Epithelial cell of prostate (primary cell): Measurements from ENCODE around the gene TRIM61.
"Not testable (repeated sequence)": the region's sequence is repeated elsewhere in the genome, so short reads cannot be mapped to it uniquely, and the experiment has no call there.

Experiments
- DNase-seq: peaks from one replicate; pipeline ENCODE4 v3.0.0-alpha.2; 2011; ENCODE audit warnings: low read depth, low spot score
- H3K27ac ChIP-seq: fragments of 450-650 bp; 2 replicates; pipeline ENCODE4 v1.5.1; 2017; ENCODE audit warnings: mild to moderate bottlenecking

Gene TRIM61

DNA sequence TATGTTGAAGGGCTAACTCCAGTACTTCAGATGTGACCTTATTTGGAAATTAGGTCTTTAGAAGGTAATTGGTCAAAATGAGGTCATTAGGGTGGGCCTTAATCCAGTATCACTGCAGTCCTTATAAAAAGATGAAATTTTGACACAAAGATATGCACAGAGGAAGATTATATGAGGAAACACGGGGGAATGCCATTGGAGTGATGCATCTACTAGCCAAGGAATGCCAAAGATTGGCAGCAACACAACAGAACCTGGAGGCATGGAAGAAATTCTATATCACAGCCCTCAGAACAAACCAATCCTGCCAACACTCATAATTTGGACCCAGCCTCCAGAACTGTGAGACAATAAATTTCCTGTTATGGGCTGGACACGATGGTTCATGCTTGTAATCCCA is 17.6 kb downstream of the TRIM61 start:
- DNase-seq, result peak; percentile 8
- peak overlapping the region; percentile 64 for H3K27ac ChIP-seq

DNA sequence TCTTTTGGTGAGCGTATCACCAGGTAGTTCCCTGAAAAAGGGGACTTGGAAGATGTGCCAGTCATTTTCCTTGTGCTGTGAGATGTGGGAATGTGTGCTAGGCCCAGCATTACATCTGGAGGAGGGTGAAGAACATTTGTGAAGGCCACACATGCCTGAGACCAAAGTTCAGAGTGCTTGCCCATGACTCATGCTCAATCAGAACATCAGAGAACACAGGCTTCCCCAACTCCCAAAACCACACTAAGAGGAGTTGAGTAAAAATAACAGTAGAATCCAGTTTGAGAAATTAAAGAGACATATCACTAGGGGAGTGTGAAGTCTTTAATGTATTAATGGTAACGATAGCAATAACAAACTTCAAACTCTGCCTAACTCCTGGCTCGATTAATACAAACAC is 18.0 kb downstream of the TRIM61 start:
- not testable (repeated sequence) for DNase-seq
- peak overlapping the region; percentile 64 for H3K27ac ChIP-seq

DNA sequence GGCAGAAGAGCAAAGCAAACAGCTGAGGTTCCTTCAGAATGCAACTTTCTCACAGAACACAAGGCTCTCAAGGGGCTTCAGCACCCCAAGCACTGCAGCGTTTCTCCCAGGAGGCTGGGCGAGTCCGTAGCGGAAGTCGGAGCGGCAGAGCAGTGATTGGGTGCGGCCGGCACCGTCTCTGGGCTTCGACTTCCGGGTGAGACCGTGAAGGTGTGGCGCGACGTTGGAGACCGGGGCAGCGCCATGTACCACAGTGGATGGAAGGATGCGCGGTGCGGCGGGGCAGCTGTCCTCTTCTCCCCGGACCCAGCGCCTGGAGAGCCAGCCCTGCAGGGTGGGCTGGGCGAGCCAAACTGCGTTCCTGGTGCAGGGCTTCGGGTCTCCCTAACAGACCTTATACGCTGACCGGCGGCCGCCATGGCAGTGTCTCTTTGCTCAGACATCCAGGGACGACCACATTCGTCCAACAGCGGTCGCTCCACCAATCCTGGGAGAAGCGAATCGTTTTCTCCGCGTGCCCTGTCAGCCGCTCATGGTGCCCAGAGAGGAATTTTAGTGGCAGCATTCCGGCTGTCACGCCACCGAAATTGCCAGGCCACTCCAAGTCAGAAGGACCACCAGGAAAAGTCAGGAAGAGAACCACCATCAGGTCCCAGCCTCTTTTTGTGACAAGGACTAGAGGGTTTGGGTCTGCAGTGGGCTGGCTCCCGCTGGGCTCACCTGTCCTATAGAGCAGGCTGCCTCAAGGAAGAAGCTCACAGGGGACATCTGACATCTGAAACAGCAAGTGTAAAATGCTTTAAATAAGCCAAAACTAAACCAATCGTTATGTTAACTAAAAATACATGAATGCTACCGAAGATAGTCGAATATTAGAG is 20.5 kb downstream of the TRIM61 start:
- DNase-seq, result peak; percentile 14
- H3K27ac ChIP-seq, result peak overlapping the region; percentile 53

DNA sequence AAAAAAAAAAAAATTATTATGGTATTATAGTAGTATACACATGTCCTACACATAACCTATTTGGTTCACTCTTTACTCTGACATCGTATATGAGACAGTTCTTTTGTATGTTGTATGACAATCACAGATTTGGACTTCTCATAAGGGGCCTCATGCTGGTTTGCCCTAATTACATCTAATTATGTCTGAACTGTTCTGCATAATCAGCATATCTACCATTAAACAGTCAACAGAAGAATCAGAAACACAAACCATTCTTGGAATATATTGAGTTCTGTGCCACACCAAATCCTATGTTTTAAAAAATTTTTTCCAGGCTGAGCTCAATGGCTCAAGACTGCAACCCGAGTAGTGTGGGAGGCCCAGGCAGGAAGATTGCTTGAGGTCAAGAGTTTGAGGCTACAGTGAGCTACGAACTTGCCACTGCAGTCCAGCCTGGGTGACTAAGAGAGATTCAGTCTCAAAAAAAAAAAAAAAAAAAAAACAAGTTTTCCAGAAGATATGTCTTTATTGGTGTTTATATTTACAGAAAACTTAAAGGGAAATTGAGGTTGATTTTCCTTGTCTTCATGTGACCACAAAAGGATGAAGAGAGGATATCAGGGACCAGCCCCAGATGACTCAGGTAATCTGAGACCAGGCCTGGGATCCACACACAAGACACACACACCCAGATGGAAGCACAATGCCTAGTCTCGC is 22.2 kb downstream of the TRIM61 start:
- no peak overlapping the region for H3K27ac ChIP-seq
- no peak for DNase-seq

DNA sequence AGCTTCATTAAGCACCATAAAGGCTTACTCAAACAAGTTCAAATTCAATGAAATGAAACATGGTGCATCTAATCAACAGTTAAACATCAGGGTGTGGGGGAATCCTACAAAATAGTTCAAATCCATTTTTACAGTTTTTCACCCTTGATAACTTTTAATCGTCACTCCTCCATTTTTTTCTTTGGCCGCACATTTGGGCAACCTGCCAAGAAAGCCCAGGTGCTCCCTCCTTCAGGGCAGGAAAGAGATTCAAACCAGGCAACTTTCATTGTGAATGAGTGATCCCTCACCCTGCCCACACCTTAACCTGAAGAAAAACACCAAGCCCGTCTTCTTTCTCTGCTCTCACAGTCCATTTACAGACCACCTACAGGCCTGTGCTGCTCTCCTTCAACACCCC is 24.9 kb downstream of the TRIM61 start:
- DNase-seq, result no peak
- no peak overlapping the region for H3K27ac ChIP-seq

DNA sequence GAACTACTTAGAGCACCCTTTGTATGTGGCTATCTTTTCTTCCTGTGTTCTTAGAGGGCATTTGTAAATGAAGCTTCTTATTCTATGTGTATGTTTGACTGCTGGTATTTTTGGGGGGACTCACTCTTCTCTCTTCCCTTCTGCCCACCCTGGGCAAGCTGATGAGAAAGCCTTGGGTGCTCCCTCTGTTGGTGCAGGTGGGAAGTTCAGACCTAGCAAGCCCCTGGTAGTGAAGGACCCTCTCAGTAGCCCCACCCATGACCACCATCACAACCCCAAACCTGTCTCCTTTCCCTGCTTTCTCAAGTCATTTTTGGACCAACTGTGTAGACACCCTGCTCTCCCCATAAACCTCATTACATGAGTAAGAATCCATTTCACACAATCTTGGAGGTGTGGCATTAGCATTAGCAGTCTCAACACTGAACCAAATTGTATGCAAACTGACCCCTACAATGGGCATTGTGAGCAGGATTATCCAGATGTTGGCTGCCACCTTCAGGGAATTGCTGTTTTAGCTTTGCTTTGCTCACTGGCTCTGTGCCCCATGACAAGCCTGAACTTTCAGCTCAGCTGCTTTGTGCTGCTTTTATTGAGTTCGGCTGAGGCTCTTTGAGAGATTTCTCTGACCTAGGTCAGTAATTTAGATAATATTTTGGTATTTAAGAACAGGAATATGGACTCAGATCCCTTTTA is 27.9 kb downstream of the TRIM61 start:
- H3K27ac ChIP-seq, result no peak overlapping the region
- DNase-seq, result no peak

DNA sequence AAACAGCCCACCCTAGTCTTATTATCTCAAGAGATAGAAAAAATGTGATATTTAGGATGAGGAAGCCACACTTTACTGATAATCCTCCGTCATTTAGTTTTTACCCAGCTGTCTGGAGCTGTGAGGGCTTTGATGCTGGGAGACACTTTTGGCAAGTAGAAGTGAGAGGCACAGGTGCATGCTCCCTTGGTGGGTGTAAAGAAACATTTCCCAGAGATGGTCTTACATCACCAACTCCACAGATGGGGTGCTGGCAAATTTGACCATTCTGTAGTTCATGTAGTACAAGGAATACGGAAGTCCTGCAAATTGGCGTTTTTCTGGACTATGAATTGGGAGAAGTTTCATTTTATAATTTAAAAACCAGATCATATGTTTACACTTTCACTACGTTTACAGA is 28.5 kb downstream of the TRIM61 start:
- DNase-seq, result no peak
- no peak overlapping the region for H3K27ac ChIP-seq

DNA sequence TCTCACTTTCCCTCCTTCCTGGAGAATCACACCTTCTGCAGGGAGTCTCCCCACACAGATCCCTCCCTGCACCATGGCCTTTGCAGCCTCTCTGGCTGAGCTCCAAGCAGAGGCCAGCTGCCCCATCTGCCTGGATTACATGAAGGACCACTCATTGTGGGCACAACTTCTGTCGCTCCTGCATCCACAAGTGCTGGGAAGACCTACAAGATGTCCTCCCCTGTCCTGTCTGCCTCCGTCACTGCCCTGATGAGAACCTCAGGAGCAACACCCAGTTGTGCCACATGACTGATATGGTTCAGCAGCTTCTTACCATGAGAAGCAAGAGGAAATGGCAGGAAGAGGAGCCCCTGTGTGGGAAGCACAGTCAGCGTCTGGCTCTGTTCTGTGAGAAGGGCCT is 29.5 kb downstream of the TRIM61 start:
- not testable (repeated sequence) for H3K27ac ChIP-seq, DNase-seq

DNA sequence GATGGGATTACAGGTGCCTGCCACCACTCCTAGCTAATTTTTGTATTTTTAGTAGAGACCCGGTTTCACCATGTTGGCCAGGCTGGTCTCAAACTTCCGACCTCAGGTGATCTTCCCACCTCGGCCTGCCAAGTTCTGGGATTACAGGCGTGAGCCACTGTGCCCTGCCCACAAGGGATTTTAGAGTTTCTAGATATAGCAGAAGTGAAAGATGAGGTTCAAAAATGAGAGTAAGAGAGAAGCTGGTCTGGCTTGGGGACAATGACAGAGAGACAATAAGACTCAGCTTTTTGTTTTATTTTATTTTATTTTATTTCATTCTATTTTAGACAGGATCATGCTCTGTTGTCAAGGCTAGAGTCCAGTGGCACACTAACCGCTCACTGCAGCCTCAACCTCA is 30.6 kb downstream of the TRIM61 start:
- no peak overlapping the region for H3K27ac ChIP-seq
- DNase-seq, result no peak

DNA sequence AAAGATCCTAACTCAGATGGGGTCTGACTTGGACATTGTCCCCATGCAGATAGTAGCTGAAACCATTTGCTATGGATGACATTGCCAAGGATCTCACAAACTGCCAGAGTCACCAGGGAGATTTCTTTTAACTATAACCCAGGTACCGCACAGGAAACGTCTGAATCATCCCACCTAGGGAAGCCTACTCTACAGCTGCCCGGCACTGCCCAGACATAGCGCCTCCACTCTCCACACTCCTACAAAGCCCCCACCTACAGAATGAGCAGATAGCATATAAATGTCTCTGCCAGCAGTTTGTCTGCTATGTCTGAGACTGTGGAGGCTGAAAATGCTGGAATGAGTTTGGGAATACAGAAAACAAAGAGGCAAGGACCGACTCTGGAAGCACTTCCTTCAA is 32.3 kb downstream of the TRIM61 start:
- no peak for DNase-seq
- H3K27ac ChIP-seq, result no peak overlapping the region

DNA sequence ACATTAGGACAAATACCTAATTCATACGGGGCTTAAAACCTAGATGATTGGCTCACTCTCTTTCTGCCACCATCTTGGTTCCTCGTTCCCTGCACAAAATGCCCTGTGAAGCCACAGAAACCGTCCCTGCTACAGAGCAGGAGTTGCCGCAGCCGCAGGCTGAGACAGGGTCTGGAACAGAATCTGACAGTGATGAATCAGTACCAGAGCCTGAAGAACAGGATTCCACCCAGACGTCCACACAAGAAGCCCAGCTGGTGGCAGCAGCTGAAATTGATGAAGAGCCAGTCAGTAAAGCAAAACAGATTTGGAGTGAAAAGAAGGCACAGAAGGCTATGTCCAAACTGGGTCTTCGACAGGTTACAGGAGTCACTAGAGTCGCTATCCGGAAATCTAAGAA is 34.3 kb downstream of the TRIM61 start:
- H3K27ac ChIP-seq, result no peak overlapping the region
- no peak for DNase-seq

DNA sequence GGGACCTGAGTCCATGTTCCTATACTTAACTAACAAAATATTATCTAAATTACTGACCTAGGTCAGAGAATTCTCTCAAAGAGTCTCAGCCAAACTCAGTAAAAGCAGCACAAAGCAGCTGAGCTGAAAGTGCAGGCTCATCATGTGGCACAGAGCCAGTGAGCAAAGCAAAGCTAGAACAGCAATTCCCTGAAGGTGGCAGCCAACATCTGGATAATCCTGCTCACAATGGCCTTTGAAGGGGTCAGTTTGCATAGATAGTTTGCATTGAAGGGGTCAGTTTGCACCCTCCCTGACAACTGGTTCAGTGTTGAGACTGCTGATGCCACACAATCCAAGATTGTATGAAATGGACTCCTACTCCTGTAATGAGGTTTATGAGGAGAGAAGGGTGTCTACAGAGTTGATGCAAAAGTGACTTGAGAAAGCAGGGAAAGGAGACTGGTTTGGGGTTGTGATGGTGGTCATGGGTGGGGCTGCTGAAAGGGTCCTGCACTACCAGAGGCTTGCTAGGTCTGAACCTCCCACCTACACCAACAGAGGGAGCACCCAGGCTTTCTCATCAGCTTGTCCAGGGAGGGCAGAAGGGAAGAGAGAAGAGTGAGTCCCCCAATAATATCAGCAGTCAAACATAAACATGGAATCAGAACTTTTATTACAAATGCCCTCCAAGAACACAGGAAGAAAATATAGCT is 39.7 kb downstream of the TRIM61 start:
- DNase-seq, result no peak
- no peak overlapping the region for H3K27ac ChIP-seq

DNA sequence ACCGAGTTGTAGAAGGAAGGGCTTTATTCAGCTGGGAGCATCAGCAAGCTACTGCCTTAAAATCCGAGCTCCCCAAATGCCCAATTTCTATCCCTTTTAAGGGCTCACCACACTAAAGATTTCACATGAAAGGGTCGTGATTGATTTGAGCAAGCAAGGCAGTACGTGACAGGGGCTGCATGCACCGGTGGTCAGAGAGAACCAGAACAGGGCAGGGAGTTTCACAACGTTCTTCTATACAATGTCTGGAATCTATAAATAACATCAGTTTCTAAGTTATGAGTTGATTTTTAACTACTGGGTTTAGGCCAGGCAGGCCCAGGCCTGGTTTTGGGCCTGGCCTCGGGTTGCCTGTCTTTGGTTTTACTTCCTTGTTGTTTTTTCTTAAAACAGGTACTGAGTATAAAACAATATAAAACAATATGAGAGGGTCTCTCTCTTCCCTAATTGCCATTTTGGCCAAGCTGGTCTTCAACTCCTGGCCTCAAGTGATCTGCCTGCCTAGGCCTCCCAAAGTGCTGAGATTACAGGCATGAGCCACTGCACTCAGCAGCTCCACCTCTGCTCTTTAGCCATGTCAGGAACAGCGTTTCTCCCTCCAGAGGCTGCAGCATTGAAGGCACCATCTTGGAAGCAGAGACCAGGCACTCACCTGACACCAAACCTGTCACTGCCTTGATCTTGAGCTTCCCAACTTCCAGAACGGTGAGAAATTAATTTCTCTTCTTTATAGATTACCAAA is 41.4 kb downstream of the TRIM61 start:
- not testable (repeated sequence) for DNase-seq

DNA sequence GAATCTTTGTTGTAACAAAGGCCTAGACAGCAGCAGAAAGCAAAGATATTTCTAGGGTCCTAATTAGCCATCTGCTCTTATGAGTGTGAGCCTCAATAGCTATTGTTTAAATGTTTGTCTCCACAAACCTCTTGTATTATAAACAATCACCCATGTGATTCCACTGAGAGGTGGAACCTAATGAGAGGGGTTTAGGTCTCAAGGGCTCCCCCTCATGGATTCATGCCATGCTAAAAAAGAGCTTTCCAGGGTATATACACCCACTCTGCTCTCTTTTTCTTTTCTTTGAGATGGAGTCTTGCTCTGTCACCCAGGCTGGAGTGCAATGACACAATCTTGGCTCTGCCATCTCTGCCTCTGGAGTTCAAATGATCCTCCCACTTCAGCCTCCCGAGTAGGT is 42.1 kb downstream of the TRIM61 start:
- H3K27ac ChIP-seq, result no peak overlapping the region
- DNase-seq, result no peak

More for the DNA sequence above, 41.4 kb downstream of the TRIM61 start:
- not testable (repeated sequence) for H3K27ac ChIP-seq

DNA sequence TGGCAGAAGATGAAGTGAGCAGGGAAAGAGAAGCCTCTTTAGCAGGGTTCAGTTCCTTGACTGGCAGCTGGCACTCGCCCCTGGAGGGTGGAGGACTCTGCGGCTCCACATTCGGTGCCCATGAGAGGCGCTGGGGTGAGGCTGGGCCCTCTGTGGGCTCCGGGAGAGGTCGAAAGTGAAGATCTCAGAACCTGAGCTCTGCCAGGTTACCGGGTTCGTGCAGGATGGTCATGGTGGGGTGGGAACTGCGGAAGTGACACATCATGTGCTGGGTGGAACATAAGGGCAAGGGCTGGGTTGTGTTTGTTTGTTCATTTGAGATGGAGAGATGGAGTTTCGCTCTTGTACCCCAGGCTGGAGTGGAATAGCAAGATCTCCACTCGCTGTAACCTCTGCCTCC is 44.2 kb downstream of the TRIM61 start:
- DNase-seq, result no peak
- no peak overlapping the region for H3K27ac ChIP-seq

DNA sequence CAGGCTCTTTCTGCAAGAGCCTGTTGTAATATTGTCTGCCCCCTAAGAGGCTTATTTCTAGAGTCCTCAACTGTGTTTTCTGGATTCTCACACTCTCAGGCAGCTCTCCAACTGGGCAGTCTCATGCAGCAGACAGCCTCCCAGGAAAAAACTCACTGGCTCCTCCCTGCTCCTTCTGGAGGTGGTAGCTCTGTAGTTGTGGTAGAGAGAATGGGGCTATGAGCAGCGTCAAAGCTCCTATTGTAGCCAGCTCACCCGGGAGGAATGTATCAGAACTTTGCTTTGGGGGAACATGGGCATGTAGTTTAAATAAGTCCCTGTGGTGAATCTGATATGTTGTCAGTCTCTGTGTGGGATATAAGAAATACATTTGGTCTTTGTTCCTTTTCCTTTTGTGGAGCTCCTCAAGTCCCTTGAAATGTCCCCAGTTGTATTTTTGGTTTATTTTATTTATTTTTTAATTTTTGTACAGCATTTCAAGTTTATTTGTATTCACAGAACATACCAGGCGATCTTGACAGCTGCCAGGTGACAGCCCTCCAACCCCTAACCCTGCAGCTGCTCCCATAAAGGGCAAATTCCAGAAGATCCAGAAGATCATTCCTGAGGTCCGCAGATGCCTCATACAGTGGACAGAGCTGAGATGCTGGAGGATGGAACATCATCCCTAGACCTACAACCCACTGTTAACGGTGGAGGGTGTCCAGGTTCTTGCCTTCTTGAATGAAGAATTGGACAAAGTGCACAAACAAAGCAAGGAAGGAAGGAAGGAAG is 45.7 kb downstream of the TRIM61 start:
- no peak overlapping the region for H3K27ac ChIP-seq
- DNase-seq, result no peak

DNA sequence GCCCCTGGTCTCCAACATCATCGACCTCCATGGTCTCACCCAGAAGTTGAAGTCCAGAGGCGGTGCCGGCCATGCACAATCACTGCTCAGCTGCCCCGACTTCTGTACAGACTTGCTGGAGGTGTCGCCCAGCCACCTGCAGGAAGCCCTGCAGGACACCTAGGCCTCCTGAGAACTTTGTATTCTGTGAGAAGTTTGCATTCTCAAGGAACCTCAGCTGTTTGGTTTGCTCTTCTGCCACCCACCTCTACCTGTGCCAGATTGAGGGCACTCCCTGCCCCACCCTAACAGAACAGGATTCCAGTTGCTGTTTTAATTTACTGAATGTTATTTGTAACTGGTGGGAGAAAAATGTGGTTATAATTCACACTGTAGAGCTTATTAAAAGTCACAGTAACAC is 46.8 kb downstream of the TRIM61 start:
- no peak for DNase-seq
- H3K27ac ChIP-seq, result no peak overlapping the region

DNA sequence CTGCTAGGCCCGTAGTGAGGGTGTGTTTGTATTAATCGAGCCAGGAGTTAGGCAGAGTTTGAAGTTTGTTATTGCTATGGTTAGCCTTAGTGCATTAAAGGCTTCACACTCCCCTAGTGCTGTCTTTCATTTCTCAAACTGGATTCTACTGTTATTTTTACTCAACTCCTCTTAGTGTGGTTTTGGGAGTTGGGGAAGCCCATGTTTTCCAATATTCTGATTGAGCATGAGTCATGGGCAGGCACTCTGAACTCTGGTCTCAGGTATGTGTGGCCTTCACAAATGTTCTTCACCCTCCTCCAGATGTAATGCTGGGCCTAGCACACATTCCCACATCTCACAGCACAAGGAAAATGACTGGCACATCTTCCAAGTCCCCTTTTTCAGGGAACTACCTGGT is 50.4 kb downstream of the TRIM61 start:
- not testable (repeated sequence) for H3K27ac ChIP-seq, DNase-seq

DNA sequence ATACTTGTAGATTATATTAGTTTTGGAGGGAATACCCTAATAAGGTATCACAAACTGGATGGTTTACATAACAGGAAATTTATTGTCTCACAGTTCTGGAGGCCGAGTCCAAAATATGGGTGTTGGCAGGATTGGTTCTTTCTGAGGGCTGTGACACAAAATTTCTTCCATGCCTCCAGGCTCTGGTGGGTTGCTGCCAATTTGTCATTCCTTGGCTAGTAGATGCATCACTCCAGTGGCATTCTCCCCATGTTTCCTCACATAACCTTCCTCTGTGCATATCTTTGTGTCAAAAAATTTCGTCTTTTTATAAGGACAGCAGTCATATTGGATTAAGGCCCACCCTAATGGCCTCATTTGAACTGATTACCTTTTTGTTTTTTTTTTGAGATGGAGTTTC is 51.2 kb downstream of the TRIM61 start:
- H3K27ac ChIP-seq, result no peak overlapping the region
- peak; percentile 18 for DNase-seq
